HEK293 (cell line): Measurements from ENCODE around the gene CFAP46.

ENCODE experiments used
- CTCF ChIA-PET: fragments of 350-600 bp; formaldehyde crosslinking; extraction: SDS; loops from one replicate; lab custom pipeline; 2021; ENCODE audit warnings: antibody characterized with exemption; lab: Yijun Ruan, JAX
- POLR2A ChIA-PET: fragments of 300-600 bp; formaldehyde crosslinking; extraction: SDS; loops from one replicate; lab custom pipeline; 2020; ENCODE audit warnings: antibody characterized with exemption, inconsistent platforms; lab: Yijun Ruan, JAX
- H3K27ac ChIP-seq: fragments of 200-500 bp; sonication (Bioruptor generic); 2 replicates; pipeline ENCODE4 v1.5.1; 2014; ENCODE audit warnings: low read depth, low read length, control low read depth, inconsistent platforms; ENCODE audit errors: extremely low read depth
- H3K36me3 ChIP-seq, 2 experiments: fragments of 200-500 bp in 1 of 2; sonication (Bioruptor generic) in 1 of 2; 1 replicate in 1 of 2; 2 replicates in 1 of 2; pipeline ENCODE4 v1.5.1; 2014 to 2017; ENCODE audit warnings: inconsistent platforms in 2 of 2, low read length in 2 of 2; ENCODE audit not compliant: control insufficient read depth in 2 of 2, insufficient read depth in 1 of 2
- H3K4me1 ChIP-seq: fragments of 200-500 bp; sonication (Bioruptor generic); 2 replicates; pipeline ENCODE4 v1.5.1; 2014; ENCODE audit warnings: mild to moderate bottlenecking, low read length, inconsistent platforms; ENCODE audit not compliant: control insufficient read depth, insufficient read depth
- H3K4me3 ChIP-seq: 2 replicates; pipeline ENCODE4 v1.5.1; 2011; ENCODE audit warnings: low read depth, mild to moderate bottlenecking, control low read depth, low read length, moderate library complexity
- H3K9me3 ChIP-seq: fragments of 200-500 bp; sonication (Bioruptor generic); 2 replicates; pipeline ENCODE4 v1.5.1; 2014; ENCODE audit warnings: low read depth, low read length, inconsistent platforms; ENCODE audit not compliant: control insufficient read depth, insufficient read depth
- HOXA7 ChIP-seq: sonication (generic); formaldehyde crosslinking; IDR thresholded peaks from 2 replicates; pipeline ENCODE4 v1.8.1; 2022; ENCODE audit warnings: missing genetic modification reagents, borderline replicate concordance
- KLF16 ChIP-seq: fragments of 450-650 bp; formaldehyde crosslinking; IDR thresholded peaks from 2 replicates; pipeline ENCODE4 v1.5.1; 2017; ENCODE audit warnings: missing biosample characterization, missing genetic modification characterization
- KLF7 ChIP-seq: fragments of 450-650 bp; formaldehyde crosslinking; IDR thresholded peaks from 2 replicates; pipeline ENCODE4 v1.5.1; 2016; ENCODE audit warnings: missing biosample characterization, missing genetic modification characterization, borderline replicate concordance
- PRDM2 ChIP-seq: fragments of 450-650 bp; formaldehyde crosslinking; IDR thresholded peaks from 2 replicates; pipeline ENCODE4 v1.5.1; 2016; ENCODE audit warnings: missing biosample characterization, missing genetic modification characterization, borderline replicate concordance
- SP2 ChIP-seq: fragments of 450-650 bp; formaldehyde crosslinking; IDR thresholded peaks from 2 replicates; pipeline ENCODE4 v1.5.1; 2016; ENCODE audit warnings: missing biosample characterization, missing genetic modification characterization
- WT1 ChIP-seq: fragments of 450-650 bp; formaldehyde crosslinking; IDR thresholded peaks from 2 replicates; pipeline ENCODE4 v1.5.1; 2016; ENCODE audit warnings: missing biosample characterization, missing genetic modification characterization
- ZBTB1 ChIP-seq: fragments of 450-650 bp; formaldehyde crosslinking; IDR thresholded peaks from 2 replicates; pipeline ENCODE4 v1.5.1; 2016; ENCODE audit warnings: missing biosample characterization, missing genetic modification characterization
- ZBTB10 ChIP-seq: fragments of 450-650 bp; formaldehyde crosslinking; IDR thresholded peaks from 2 replicates; pipeline ENCODE4 v1.5.1; 2016; ENCODE audit warnings: missing biosample characterization, missing genetic modification characterization
- ZBTB7A ChIP-seq: fragments of 450-650 bp; formaldehyde crosslinking; IDR thresholded peaks from 2 replicates; pipeline ENCODE4 v1.5.1; 2016; ENCODE audit warnings: low read depth, missing biosample characterization, missing genetic modification characterization
- ZNF16 ChIP-seq: fragments of 450-650 bp; formaldehyde crosslinking; IDR thresholded peaks from 2 replicates; pipeline ENCODE4 v1.5.1; 2016; ENCODE audit warnings: low read depth, missing biosample characterization, missing genetic modification characterization
- ZNF175 ChIP-seq: fragments of 450-650 bp; formaldehyde crosslinking; IDR thresholded peaks from 2 replicates; pipeline ENCODE4 v1.5.1; 2016; ENCODE audit warnings: missing biosample characterization, missing genetic modification characterization
- ZNF18 ChIP-seq: fragments of 450-650 bp; formaldehyde crosslinking; IDR thresholded peaks from 2 replicates; pipeline ENCODE4 v1.5.1; 2016; ENCODE audit warnings: missing biosample characterization, missing genetic modification characterization
- ZNF221 ChIP-seq: fragments of 450-650 bp; formaldehyde crosslinking; IDR thresholded peaks from 2 replicates; pipeline ENCODE4 v1.5.1; 2017; ENCODE audit warnings: missing biosample characterization, missing genetic modification characterization, borderline replicate concordance
- ZNF366 ChIP-seq: fragments of 450-650 bp; formaldehyde crosslinking; conservative IDR thresholded peaks from 2 replicates; pipeline ENCODE4 v1.5.1; 2016; ENCODE audit warnings: missing biosample characterization, missing genetic modification characterization
- ZNF398 ChIP-seq: fragments of 450-650 bp; formaldehyde crosslinking; IDR thresholded peaks from 2 replicates; pipeline ENCODE4 v1.5.1; 2017; ENCODE audit warnings: missing biosample characterization, missing genetic modification characterization
- ZNF433 ChIP-seq: fragments of 450-650 bp; formaldehyde crosslinking; IDR thresholded peaks from 2 replicates; pipeline ENCODE4 v1.5.1; 2016; ENCODE audit warnings: missing biosample characterization, missing genetic modification characterization, low read depth
- ZNF610 ChIP-seq: fragments of 450-650 bp; formaldehyde crosslinking; IDR thresholded peaks from 2 replicates; pipeline ENCODE4 v1.5.1; 2016; ENCODE audit warnings: missing biosample characterization, missing genetic modification characterization, borderline replicate concordance
- ZNF629 ChIP-seq: fragments of 450-650 bp; formaldehyde crosslinking; IDR thresholded peaks from 2 replicates; pipeline ENCODE4 v1.5.1; 2017; ENCODE audit warnings: missing biosample characterization, missing genetic modification characterization
- ZNF645 ChIP-seq: fragments of 450-650 bp; formaldehyde crosslinking; IDR thresholded peaks from 2 replicates; pipeline ENCODE4; 2016; ENCODE audit warnings: missing biosample characterization, missing genetic modification characterization

Gene CFAP46

GRCh38 chr10:132869621-132870020, 72.7 kb downstream of the CFAP46 start:
- Histone ChIP-seq H3K36me3 (no peaks in the 10 kb centered on the region), H3K27ac (no peak overlapping the region), H3K9me3 (no peaks in the 10 kb centered on the region), H3K4me3 (no peak overlapping the region), H3K4me1 (no peaks in the 10 kb centered on the region)
- ChIA-PET CTCF (no interaction called here), POLR2A (no interaction called here)
- TF ChIP-seq ZNF610 = no peak
- TF ChIP-seq ZNF16 (tag by site-specific recombination) = no peak
- TF ChIP-seq ZNF645 (tag by site-specific recombination) = no peak
- no peak for TF ChIP-seq KLF7
- TF ChIP-seq ZNF398 (tag by site-specific recombination) = no peak
- no peak for TF ChIP-seq PRDM2
- no peak for TF ChIP-seq KLF16
- TF ChIP-seq ZNF629 (tag by site-specific recombination) = no peak
- TF ChIP-seq SP2 (tag by site-specific recombination) = no peak
- no peak for TF ChIP-seq ZNF221 (tag by site-specific recombination)
- TF ChIP-seq ZBTB7A (tag by site-specific recombination) = no peak
- no peak for TF ChIP-seq WT1
- no peak for TF ChIP-seq ZNF175 (tag by site-specific recombination)
- no peak for TF ChIP-seq ZNF18
- no peak for TF ChIP-seq ZNF433 (tag by site-specific recombination)
- TF ChIP-seq HOXA7 (CRISPR knock-in tag) = no peak
- no peak for TF ChIP-seq ZBTB1 (tag by site-specific recombination)
- no peak for TF ChIP-seq ZBTB10 (tag by site-specific recombination)
- TF ChIP-seq ZNF366 (tag by site-specific recombination) = no peak
